DOHH2 (cell line): ENCODE measurements around the gene CCDC9.

Experiments
- H3F3A ChIP-seq: fragments of 200-600 bp; sonication (generic), shearing (Covaris generic); 2 replicates; pipeline ENCODE4 v1.6.0; 2016; ENCODE audit warnings: antibody characterized with exemption, mild to moderate bottlenecking; ENCODE audit not compliant: control insufficient read depth, insufficient read depth
- H3K27ac ChIP-seq: fragments of 200-600 bp; sonication (generic); 2 replicates; pipeline ENCODE4 v1.5.1; 2014; ENCODE audit warnings: low read depth, mild to moderate bottlenecking, low read length, moderate library complexity
- H3K27me3 ChIP-seq: fragments of 200-600 bp; sonication (generic); 2 replicates; pipeline ENCODE4 v1.6.1; 2014; ENCODE audit warnings: mild to moderate bottlenecking, low read length, mixed read lengths; ENCODE audit not compliant: control insufficient read depth
- H3K36me3 ChIP-seq: fragments of 200-600 bp; sonication (generic); 2 replicates; pipeline ENCODE4 v1.6.1; 2014; ENCODE audit warnings: mild to moderate bottlenecking, low read length, moderate library complexity, mixed read lengths; ENCODE audit not compliant: control insufficient read depth
- H3K4me1 ChIP-seq: fragments of 200-600 bp; sonication (generic); 2 replicates; pipeline ENCODE4 v1.6.1; 2014; ENCODE audit warnings: mild to moderate bottlenecking, low read length, mixed read lengths; ENCODE audit not compliant: control insufficient read depth
- H3K4me2 ChIP-seq: fragments of 200-600 bp; sonication (generic); 2 replicates; pipeline ENCODE4 v1.6.0; 2014; ENCODE audit warnings: mild to moderate bottlenecking, low read length, moderate library complexity
- H3K4me3 ChIP-seq: fragments of 200-600 bp; sonication (generic); 2 replicates; pipeline ENCODE4 v1.5.1; 2014; ENCODE audit warnings: mild to moderate bottlenecking, low read length, mixed read lengths
- H3K79me2 ChIP-seq: fragments of 200-600 bp; sonication (generic); 2 replicates; pipeline ENCODE4 v1.6.1; 2014; ENCODE audit warnings: mild to moderate bottlenecking, low read length, mixed read lengths; ENCODE audit not compliant: control insufficient read depth
- H3K9me2 ChIP-seq: fragments of 200-600 bp; sonication (generic); replicated peaks from 2 replicates; pipeline ENCODE4 v1.6.1; 2014; ENCODE audit warnings: mild to moderate bottlenecking, low read length, mixed read lengths; ENCODE audit not compliant: control insufficient read depth
- H3K9me3 ChIP-seq: fragments of 200-600 bp; sonication (generic); 2 replicates; pipeline ENCODE4 v1.6.1; 2014; ENCODE audit warnings: antibody characterized with exemption, low read length, mixed read lengths; ENCODE audit not compliant: control insufficient read depth, insufficient read depth
- H4K20me1 ChIP-seq: fragments of 200-600 bp; sonication (generic); 2 replicates; pipeline ENCODE4 v1.6.0; 2014; ENCODE audit warnings: low read depth, mild to moderate bottlenecking, antibody characterized with exemption, low read length, moderate library complexity; ENCODE audit not compliant: control insufficient read depth, insufficient read depth
- EZH2phosphoT487 ChIP-seq: fragments of 200-600 bp; sonication (generic); IDR thresholded peaks from 2 replicates; pipeline ENCODE4 v1.6.1; 2017; ENCODE audit warnings: borderline replicate concordance, mild to moderate bottlenecking, antibody characterized with exemption, low read length, moderate library complexity, mixed read lengths
- TF ChIP-seq, protein P1 (sequence below): fragments of 200-600 bp; sonication (generic); IDR thresholded peaks from one replicate; pipeline ENCODE4 v1.5.1; 2014; ENCODE audit warnings: antibody characterized with exemption, mild to moderate bottlenecking, low read depth, low read length; ENCODE audit not compliant: poor library complexity, severe bottlenecking

CCDC9 gene

GRCh38 chr19:47229676-47230053, 26.7 kb upstream of the CCDC9 start:
- peak overlapping the region; percentile 95 for H3K27ac ChIP-seq
- H3K9me2 ChIP-seq, result no peaks in the 10 kb centered on the region
- peaks cover 5% of the 10 kb centered on the region; the same call in 1 of the 2 replicates for H3K79me2 ChIP-seq
- no peak for TF ChIP-seq EZH2phosphoT487
- TF ChIP-seq, protein P1, sequence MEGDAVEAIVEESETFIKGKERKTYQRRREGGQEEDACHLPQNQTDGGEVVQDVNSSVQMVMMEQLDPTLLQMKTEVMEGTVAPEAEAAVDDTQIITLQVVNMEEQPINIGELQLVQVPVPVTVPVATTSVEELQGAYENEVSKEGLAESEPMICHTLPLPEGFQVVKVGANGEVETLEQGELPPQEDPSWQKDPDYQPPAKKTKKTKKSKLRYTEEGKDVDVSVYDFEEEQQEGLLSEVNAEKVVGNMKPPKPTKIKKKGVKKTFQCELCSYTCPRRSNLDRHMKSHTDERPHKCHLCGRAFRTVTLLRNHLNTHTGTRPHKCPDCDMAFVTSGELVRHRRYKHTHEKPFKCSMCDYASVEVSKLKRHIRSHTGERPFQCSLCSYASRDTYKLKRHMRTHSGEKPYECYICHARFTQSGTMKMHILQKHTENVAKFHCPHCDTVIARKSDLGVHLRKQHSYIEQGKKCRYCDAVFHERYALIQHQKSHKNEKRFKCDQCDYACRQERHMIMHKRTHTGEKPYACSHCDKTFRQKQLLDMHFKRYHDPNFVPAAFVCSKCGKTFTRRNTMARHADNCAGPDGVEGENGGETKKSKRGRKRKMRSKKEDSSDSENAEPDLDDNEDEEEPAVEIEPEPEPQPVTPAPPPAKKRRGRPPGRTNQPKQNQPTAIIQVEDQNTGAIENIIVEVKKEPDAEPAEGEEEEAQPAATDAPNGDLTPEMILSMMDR, result no peak
- peak overlapping the region; percentile 99 for H3K4me2 ChIP-seq
- H4K20me1 ChIP-seq, result no peaks in the 10 kb centered on the region
- peaks cover 10% of the 10 kb centered on the region for H3K36me3 ChIP-seq
- peaks cover 32% of the 10 kb centered on the region for H3F3A ChIP-seq
- peaks cover 64% of the 10 kb centered on the region for H3K4me1 ChIP-seq
- H3K9me3 ChIP-seq, result no peaks in the 10 kb centered on the region
- H3K4me3 ChIP-seq, result peak overlapping the region; percentile 79
- peaks cover 7% of the 10 kb centered on the region for H3K27me3 ChIP-seq

DNA sequence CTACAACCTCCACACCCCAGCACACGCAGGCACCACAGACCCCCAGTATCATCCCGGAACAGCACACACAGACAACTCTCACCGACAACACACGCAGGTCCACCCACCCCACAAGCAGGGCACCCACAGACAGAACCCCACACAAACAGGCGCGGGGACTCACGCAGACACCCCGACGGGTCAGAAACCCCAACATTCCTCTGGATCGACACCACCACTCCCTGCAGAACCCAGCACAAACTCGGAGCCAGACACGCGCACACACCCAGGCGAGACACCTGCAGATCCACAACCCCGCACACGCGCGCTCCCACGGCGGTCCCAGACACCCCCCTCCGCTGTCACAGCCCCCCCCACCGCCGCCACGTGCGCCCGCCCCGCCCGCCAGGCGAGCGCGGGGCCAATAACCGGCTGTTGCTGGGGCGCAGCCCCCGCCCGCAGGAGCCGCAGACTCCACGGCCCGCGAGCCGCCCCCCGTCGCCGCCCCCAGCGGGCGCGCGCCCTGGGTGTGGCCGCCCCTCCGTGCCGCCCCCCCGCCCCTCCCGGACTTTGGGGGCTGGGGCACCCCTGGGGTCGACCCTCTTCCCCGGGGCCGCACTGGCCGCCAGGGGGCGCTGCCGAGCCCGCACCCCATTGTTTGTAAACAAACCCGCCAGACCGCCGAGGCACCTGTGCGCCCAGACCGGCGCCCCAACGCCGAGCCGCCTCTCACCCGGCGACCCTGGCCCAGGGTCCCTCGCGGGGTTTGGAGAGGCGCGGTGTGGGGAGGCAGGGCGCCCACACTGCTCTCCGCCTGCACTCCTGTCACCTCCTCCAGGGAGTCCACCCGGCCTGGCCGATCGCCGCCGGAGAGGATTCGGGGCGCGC, 26.0 kb upstream of the CCDC9 start:
- H4K20me1 ChIP-seq, result no peaks in the 10 kb centered on the region
- H3K36me3 ChIP-seq, result peaks cover 8% of the 10 kb centered on the region
- peaks cover 31% of the 10 kb centered on the region for H3F3A ChIP-seq
- peaks cover 62% of the 10 kb centered on the region for H3K4me1 ChIP-seq
- H3K27me3 ChIP-seq, result peaks cover 7% of the 10 kb centered on the region
- no peaks in the 10 kb centered on the region for H3K9me2 ChIP-seq
- peak overlapping the region; percentile 79 for H3K4me3 ChIP-seq
- H3K4me2 ChIP-seq, result peak overlapping the region; percentile 99
- no peaks in the 10 kb centered on the region for H3K9me3 ChIP-seq
- TF ChIP-seq, protein P1, result peak; percentile 71
- no peak for TF ChIP-seq EZH2phosphoT487
- peak overlapping the region; percentile 95 for H3K27ac ChIP-seq
- peaks cover 5% of the 10 kb centered on the region; the same call in 1 of the 2 replicates for H3K79me2 ChIP-seq

- H3K27me3 ChIP-seq, result peaks cover 7% of the 10 kb centered on the region
- H3K4me3 ChIP-seq, result peak within 1 kb of the TSS; percentile 81
- 0 out of 2 replicates have a peak, but pooled peaks cover 3% of the 10 kb centered on the region for H3K36me3 ChIP-seq
- no peaks in the 10 kb centered on the region for H3K9me3 ChIP-seq
- peak within 1 kb of the TSS; percentile 95 for H3K27ac ChIP-seq
- H3K79me2 ChIP-seq, result peaks cover 5% of the 10 kb centered on the region; the same call in 1 of the 2 replicates
- no peaks in the 10 kb centered on the region for H4K20me1 ChIP-seq
- H3K9me2 ChIP-seq, result no peaks in the 10 kb centered on the region
- peaks cover 57% of the 10 kb centered on the region for H3K4me1 ChIP-seq
- peak within 1 kb of the TSS; percentile 99 for H3K4me2 ChIP-seq
- H3F3A ChIP-seq, result peaks cover 26% of the 10 kb centered on the region
- TF ChIP-seq, protein P1, result no peak
- no peak for TF ChIP-seq EZH2phosphoT487
Measured at GRCh38 chr19:47230921-47231214, 25.5 kb upstream of the CCDC9 start, which contains the start of gene BBC3. BBC3 (minus strand) TSS chr19:47231199; CDS start chr19:47228431, 2,768 bp downstream.
